Measurements from ENCODE around the gene CLDN10.

GRCh38 chr13:95588134-95588533 is 35.6 kb downstream of the CLDN10 start:
- TF ChIP-seq CTCF (IDR thresholded peaks at IDR 0.05 in 4 of 5, conservative IDR thresholded peaks at IDR 0.05 in 1 of 5) = no peak
- TF ChIP-seq POLR2A (IDR thresholded peaks at IDR 0.05) = no peak
